ENCODE data around the gene DIDO1. TPM values are rescaled to one million over a fixed set of nuclear protein-coding genes. Genes with fewer than 3 reads are reported as not detected.

DIDO1 gene
- total RNA-seq, 3 donors from 2014 or later = 59.8 to 83.1 (median 64.9) TPM

GRCh38 chr20:62840244-62841197 lies 85.8 kb downstream of the DIDO1 start:
- H3K27ac ChIP-seq = no peak overlapping the region
- no peaks in the 10 kb centered on the region for H3K4me1 ChIP-seq
- TF ChIP-seq CTCF (IDR thresholded peaks at IDR 0.05) (no peak), POLR2A (IDR thresholded peaks at IDR 0.05) (no peak), POLR2AphosphoS5 (IDR thresholded peaks at IDR 0.05) (no peak)
- no peak for DNase-seq (ENCODE audit: low spot score in 2 of 2)
- H3K9me3 ChIP-seq = no peaks in the 10 kb centered on the region
- intact Hi-C loops (cut with DNase I; ENCODE audit: low total_unique reads) = no loop called here
- no peaks in the 10 kb centered on the region for H3K36me3 ChIP-seq
- no peak overlapping the region for H3K4me3 ChIP-seq
- no peaks in the 10 kb centered on the region for H3K27me3 ChIP-seq

GRCh38 chr20:62839816-62840215 lies 86.5 kb downstream of the DIDO1 start:
- Histone ChIP-seq H3K9me3 (no peaks in the 10 kb centered on the region), H3K27ac (no peak overlapping the region), H3K4me1 (no peaks in the 10 kb centered on the region), H3K27me3 (no peaks in the 10 kb centered on the region), H3K36me3 (no peaks in the 10 kb centered on the region), H3K4me3 (no peak overlapping the region)
- TF ChIP-seq CTCF (IDR thresholded peaks at IDR 0.05) (no peak), POLR2A (IDR thresholded peaks at IDR 0.05) (no peak)
- DNase-seq (ENCODE audit: low spot score in 2 of 2) = no peak
- intact Hi-C loops (cut with DNase I; ENCODE audit: low total_unique reads) = no loop called here

- DNase-seq (ENCODE audit: low spot score in 2 of 2) = no peak
- H3K27ac ChIP-seq = no peak overlapping the region
- H3K4me3 ChIP-seq = no peak overlapping the region
- no peaks in the 10 kb centered on the region for H3K4me1 ChIP-seq
- no peaks in the 10 kb centered on the region for H3K27me3 ChIP-seq
- no peaks in the 10 kb centered on the region for H3K9me3 ChIP-seq
- intact Hi-C loops (cut with DNase I; ENCODE audit: low total_unique reads) = no loop called here
- no peaks in the 10 kb centered on the region for H3K36me3 ChIP-seq
- TF ChIP-seq POLR2A (IDR thresholded peaks at IDR 0.05) (no peak), CTCF (IDR thresholded peaks at IDR 0.05) (no peak), POLR2AphosphoS5 (IDR thresholded peaks at IDR 0.05) (no peak)
Observed at GRCh38 chr20:62839261-62839660, 87.0 kb downstream of the DIDO1 start.

- H3K4me3 ChIP-seq = no peak overlapping the region
- TF ChIP-seq CTCF (IDR thresholded peaks at IDR 0.05) (no peak), POLR2AphosphoS5 (IDR thresholded peaks at IDR 0.05) (no peak), POLR2A (IDR thresholded peaks at IDR 0.05) (no peak)
- no peaks in the 10 kb centered on the region for H3K27me3 ChIP-seq
- intact Hi-C loops (cut with DNase I; ENCODE audit: low total_unique reads) = no loop called here
- H3K4me1 ChIP-seq = no peaks in the 10 kb centered on the region
- DNase-seq (ENCODE audit: low spot score in 2 of 2) = peak in 1 of 2 donors; percentile 65
- H3K9me3 ChIP-seq = no peaks in the 10 kb centered on the region
- no peaks in the 10 kb centered on the region for H3K36me3 ChIP-seq
- H3K27ac ChIP-seq = peak overlapping the region in 1 of 2 donors; percentile 20
Observed at GRCh38 chr20:62838128-62838891, 88.0 kb downstream of the DIDO1 start.

- TF ChIP-seq CTCF (IDR thresholded peaks at IDR 0.05) (no peak), POLR2A (IDR thresholded peaks at IDR 0.05) (no peak), POLR2AphosphoS5 (IDR thresholded peaks at IDR 0.05) (no peak)
- Histone ChIP-seq H3K27ac (peak overlapping the region in 1 of 2 donors; percentile 12), H3K4me1 (peaks cover 0 to 4% of the 10 kb centered on the region in 2 donors), H3K4me3 (no peak overlapping the region), H3K36me3 (no peaks in the 10 kb centered on the region), H3K27me3 (no peaks in the 10 kb centered on the region), H3K9me3 (no peaks in the 10 kb centered on the region)
- no peak for DNase-seq (ENCODE audit: low spot score in 2 of 2)
- intact Hi-C loops (cut with DNase I; ENCODE audit: low total_unique reads) = no loop called here
Observed at GRCh38 chr20:62837790-62838127, 88.5 kb downstream of the DIDO1 start.
